PC-3 (cell line): Measurements from ENCODE around the gene RCOR2. TPM values are rescaled to one million over a fixed set of nuclear protein-coding genes. Genes with fewer than 3 reads are reported as not detected.

Experiments
- ATAC-seq: fragments of 200-7000 bp; cut with Tn5 transposase; 2 replicates; pipeline ENCODE4 v1.9.1; 2020; ENCODE audit warnings: mild to moderate bottlenecking, moderate library complexity
- BruUV-seq: library from RNA; stranded (reverse); fragments of 400-500 nt; replicated peaks from 2 replicates; lab custom pipeline; 2021; lab: Mats Ljungman, UMichigan
- CTCF ChIA-PET: fragments of 300-600 bp; sonication (Branson Sonifier 250); formaldehyde crosslinking; loops from one replicate; lab custom pipeline; 2022; ENCODE audit warnings: antibody characterized with exemption; lab: Charles Lee
- POLR2A ChIA-PET: fragments of 300-600 bp; sonication (Branson Sonifier 250); formaldehyde crosslinking; loops from one replicate; lab custom pipeline; 2022; ENCODE audit warnings: antibody characterized with exemption; ENCODE audit not compliant: unreplicated experiment; lab: Charles Lee
- DNase-seq: peaks from one replicate; pipeline ENCODE4 v3.0.0-alpha.2; 2015
- H2AFZ ChIP-seq: fragments of 300-600 bp; sonication (generic); 2 replicates; pipeline ENCODE4 v1.6.0; 2016; ENCODE audit warnings: antibody characterized with exemption, low read length
- H3F3A ChIP-seq: fragments of 300-600 bp; sonication (generic); one replicate; pipeline ENCODE4 v1.6.0; 2017; ENCODE audit warnings: antibody characterized with exemption, low read length, control low read depth, mild to moderate bottlenecking; ENCODE audit not compliant: unreplicated experiment
- H3K27ac ChIP-seq: fragments of 300-600 bp; sonication (generic); 2 replicates; pipeline ENCODE4 v1.5.1; 2016; ENCODE audit warnings: mild to moderate bottlenecking, low read length
- H3K27me3 ChIP-seq: fragments of 300-600 bp; sonication (generic); 2 replicates; pipeline ENCODE4 v1.6.1; 2016; ENCODE audit warnings: low read length, mixed read lengths
- H3K36me3 ChIP-seq: fragments of 300-600 bp; sonication (generic); 2 replicates; pipeline ENCODE4 v1.6.1; 2016; ENCODE audit warnings: low read depth, mixed run types, low read length, mixed read lengths
- H3K4me1 ChIP-seq: fragments of 300-600 bp; sonication (generic); 2 replicates; pipeline ENCODE4 v1.5.1; 2016; ENCODE audit warnings: low read length; ENCODE audit not compliant: insufficient read depth
- H3K4me2 ChIP-seq: fragments of 300-600 bp; sonication (generic); 2 replicates; pipeline ENCODE4 v1.6.0; 2016; ENCODE audit warnings: low read length
- H3K4me3 ChIP-seq: fragments of 300-600 bp; sonication (generic); 2 replicates; pipeline ENCODE4 v1.5.1; 2016; ENCODE audit warnings: mild to moderate bottlenecking, low read length, mixed read lengths
- H3K79me2 ChIP-seq: fragments of 300-600 bp; sonication (generic); 2 replicates; pipeline ENCODE4 v1.6.1; 2017; ENCODE audit warnings: low read length, mixed read lengths
- H3K9ac ChIP-seq: fragments of 300-600 bp; sonication (generic); 2 replicates; pipeline ENCODE4 v1.6.0; 2016; ENCODE audit warnings: mild to moderate bottlenecking, low read length
- H3K9me2 ChIP-seq: fragments of 300-600 bp; sonication (generic); replicated peaks from 2 replicates; pipeline ENCODE4 v1.6.1; 2016; ENCODE audit warnings: mixed run types, low read length, mixed read lengths
- H3K9me3 ChIP-seq: fragments of 300-600 bp; sonication (generic); 2 replicates; pipeline ENCODE4 v1.6.1; 2016; ENCODE audit warnings: low read length, mixed read lengths
- H4K20me1 ChIP-seq: fragments of 300-600 bp; sonication (generic); 2 replicates; pipeline ENCODE4 v1.6.1; 2016; ENCODE audit warnings: low read length, mixed read lengths
- EZH2 ChIP-seq: fragments of 300-600 bp; sonication (generic); IDR thresholded peaks from one replicate; pipeline ENCODE4 v1.6.1; 2017; ENCODE audit warnings: antibody characterized with exemption, mild to moderate bottlenecking, low read length; ENCODE audit not compliant: unreplicated experiment
- EZH2phosphoT487 ChIP-seq: fragments of 300-600 bp; sonication (generic); IDR thresholded peaks from 2 replicates; pipeline ENCODE4 v1.6.1; 2018; ENCODE audit warnings: mild to moderate bottlenecking, antibody characterized with exemption, low read length, borderline replicate concordance
- intact Hi-C: fragments of 100-400 bp; cut with micrococcal nuclease; formaldehyde crosslinking; loops from 2 replicates; pipeline ENCODE4 v1.9.0; 2023
- total RNA-seq: library from RNA; depleted of rRNA; stranded (reverse); fragments of >200 nt; gene quantifications from 2 replicates; pipeline ENCODE4 v1.2.3, GENCODE V29; 2014
- TF ChIP-seq, protein P1 (sequence below): fragments of 300-600 bp; sonication (generic); conservative IDR thresholded peaks from 2 replicates; pipeline ENCODE4 v1.5.1; 2017; ENCODE audit warnings: antibody characterized with exemption, low read depth, mild to moderate bottlenecking, low read length

RCOR2 gene
- total RNA-seq, 1 experiment from 2014 or later, result 1.4 TPM

DNA sequence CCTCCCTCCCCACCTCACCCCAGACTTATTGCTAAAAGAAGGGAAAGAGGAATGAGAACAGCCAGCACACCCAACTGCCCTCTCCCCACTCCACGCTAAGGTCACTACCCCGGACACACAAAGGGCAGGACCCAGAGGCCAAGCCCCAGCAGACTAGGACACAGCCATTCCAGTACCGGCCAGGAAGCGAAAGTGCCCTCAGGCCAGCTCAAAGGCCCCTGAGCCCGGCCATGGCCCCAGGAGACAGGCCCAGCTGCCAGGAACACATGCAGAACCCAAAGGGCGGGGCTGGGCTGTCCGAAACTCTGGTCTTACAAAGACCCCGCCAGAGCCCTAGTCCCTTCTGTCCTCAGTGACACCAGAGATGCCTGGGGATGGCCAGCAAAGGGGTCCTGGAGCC, 5.5 kb downstream of the RCOR2 start:
- CTCF ChIA-PET, result no interaction called here
- no peak for DNase-seq
- BruUV-seq, result no TSS peak
- Histone ChIP-seq H3K36me3 (peaks cover 13% of the 10 kb centered on the region; the same call in 1 of the 2 replicates), H3K9ac (no peak overlapping the region), H2AFZ (no peak overlapping the region), H3K9me2 (no peaks in the 10 kb centered on the region), H3K27ac (no peak overlapping the region), H3K27me3 (no peaks in the 10 kb centered on the region; the same call in 1 of the 2 replicates), H3K4me2 (no peak overlapping the region), H3K4me1 (peaks cover 3% of the 10 kb centered on the region), H3K9me3 (no peaks in the 10 kb centered on the region), H3K4me3 (no peak overlapping the region), H4K20me1 (no peaks in the 10 kb centered on the region), H3F3A (no peaks in the 10 kb centered on the region), H3K79me2 (no peaks in the 10 kb centered on the region)
- no peak for ATAC-seq
- intact Hi-C loops, result no loop called here
- POLR2A ChIA-PET, result no interaction called here
- TF ChIP-seq, protein P1, sequence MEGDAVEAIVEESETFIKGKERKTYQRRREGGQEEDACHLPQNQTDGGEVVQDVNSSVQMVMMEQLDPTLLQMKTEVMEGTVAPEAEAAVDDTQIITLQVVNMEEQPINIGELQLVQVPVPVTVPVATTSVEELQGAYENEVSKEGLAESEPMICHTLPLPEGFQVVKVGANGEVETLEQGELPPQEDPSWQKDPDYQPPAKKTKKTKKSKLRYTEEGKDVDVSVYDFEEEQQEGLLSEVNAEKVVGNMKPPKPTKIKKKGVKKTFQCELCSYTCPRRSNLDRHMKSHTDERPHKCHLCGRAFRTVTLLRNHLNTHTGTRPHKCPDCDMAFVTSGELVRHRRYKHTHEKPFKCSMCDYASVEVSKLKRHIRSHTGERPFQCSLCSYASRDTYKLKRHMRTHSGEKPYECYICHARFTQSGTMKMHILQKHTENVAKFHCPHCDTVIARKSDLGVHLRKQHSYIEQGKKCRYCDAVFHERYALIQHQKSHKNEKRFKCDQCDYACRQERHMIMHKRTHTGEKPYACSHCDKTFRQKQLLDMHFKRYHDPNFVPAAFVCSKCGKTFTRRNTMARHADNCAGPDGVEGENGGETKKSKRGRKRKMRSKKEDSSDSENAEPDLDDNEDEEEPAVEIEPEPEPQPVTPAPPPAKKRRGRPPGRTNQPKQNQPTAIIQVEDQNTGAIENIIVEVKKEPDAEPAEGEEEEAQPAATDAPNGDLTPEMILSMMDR, result no peak
- TF ChIP-seq EZH2phosphoT487, result no peak
- no peak for TF ChIP-seq EZH2

GRCh38 chr11:63910675-63911074, 6.3 kb downstream of the RCOR2 start:
- Histone ChIP-seq H3K9me2 (no peaks in the 10 kb centered on the region), H3F3A (no peaks in the 10 kb centered on the region), H2AFZ (no peak overlapping the region), H3K79me2 (no peaks in the 10 kb centered on the region), H3K36me3 (peaks cover 13% of the 10 kb centered on the region; the same call in 1 of the 2 replicates), H3K27ac (no peak overlapping the region), H4K20me1 (no peaks in the 10 kb centered on the region), H3K9me3 (no peaks in the 10 kb centered on the region), H3K4me3 (no peak overlapping the region), H3K4me2 (no peak overlapping the region), H3K4me1 (no peaks in the 10 kb centered on the region), H3K27me3 (no peaks in the 10 kb centered on the region), H3K9ac (no peak overlapping the region)
- ATAC-seq, result no peak
- POLR2A ChIA-PET, result no interaction called here
- no peak for DNase-seq
- intact Hi-C loops, result no loop called here
- BruUV-seq, result no TSS peak
- CTCF ChIA-PET, result no interaction called here
- TF ChIP-seq EZH2phosphoT487 (no peak), EZH2 (no peak)
- TF ChIP-seq, protein P1, result no peak

- no peaks in the 10 kb centered on the region for H3F3A ChIP-seq
- TF ChIP-seq EZH2 (no peak), EZH2phosphoT487 (no peak)
- TF ChIP-seq, protein P1, result no peak
- no peaks in the 10 kb centered on the region for H3K9me2 ChIP-seq
Measured at GRCh38 chr11:63909591-63910506, 7.1 kb downstream of the RCOR2 start.

More at GRCh38 chr11:63909591-63910506, 7.1 kb downstream of the RCOR2 start:
- Histone ChIP-seq H3K4me3 (no peak overlapping the region), H3K4me2 (no peak overlapping the region), H3K27me3 (no peaks in the 10 kb centered on the region), H3K4me1 (no peaks in the 10 kb centered on the region), H3K27ac (no peak overlapping the region), H3K9ac (no peak overlapping the region), H4K20me1 (no peaks in the 10 kb centered on the region), H3K79me2 (no peaks in the 10 kb centered on the region), H2AFZ (no peak overlapping the region), H3K9me3 (no peaks in the 10 kb centered on the region), H3K36me3 (peaks cover 13% of the 10 kb centered on the region; the same call in 1 of the 2 replicates)
- BruUV-seq, result no TSS peak
- intact Hi-C loops, result no loop called here
- ATAC-seq (no peak), DNase-seq (no peak)
- CTCF ChIA-PET, result no interaction called here
- POLR2A ChIA-PET, result no interaction called here
